Natural killer cell (primary cell): ENCODE measurements around the gene TAX1BP3. TPM values are rescaled to one million over a fixed set of nuclear protein-coding genes. Genes with fewer than 3 reads are reported as not detected.

ENCODE experiments used
- ATAC-seq, 3 donors: fragments of 150-1000 bp in 2 of 3; fragments of 200-7000 bp in 1 of 3; cut with Tn5 transposase; 1 replicate in 1 of 3; 2 replicates in 2 of 3; pipeline ENCODE4 v1.10.0; 2021; ENCODE audit warnings: mild to moderate bottlenecking in 2 of 3, moderate library complexity in 2 of 3
- DNase-seq, 2 donors: peaks; one replicate each; pipeline versions ENCODE4 v3.0.0 to v3.0.0-alpha.2; 2013 to 2021; ENCODE audit warnings: mixed read lengths in 1 of 2
- H3K27ac ChIP-seq: one replicate; pipeline ENCODE4 v1.5.1; 2013; ENCODE audit warnings: mild to moderate bottlenecking, low read length
- H3K27me3 ChIP-seq: one replicate; pipeline ENCODE4 v1.6.1; 2013; ENCODE audit warnings: low read length; ENCODE audit not compliant: control insufficient read depth, insufficient read depth
- H3K36me3 ChIP-seq: one replicate; pipeline ENCODE4 v1.6.1; 2013; ENCODE audit warnings: low read length; ENCODE audit not compliant: control insufficient read depth, insufficient read depth
- H3K4me1 ChIP-seq: one replicate; pipeline ENCODE4 v1.6.1; 2013; ENCODE audit warnings: low read length; ENCODE audit not compliant: control insufficient read depth, insufficient read depth
- H3K4me3 ChIP-seq: one replicate; pipeline ENCODE4 v1.5.1; 2013; ENCODE audit warnings: low read length
- H3K9me3 ChIP-seq: one replicate; pipeline ENCODE4 v1.6.1; 2013; ENCODE audit warnings: low read length; ENCODE audit not compliant: control insufficient read depth, insufficient read depth
- H3K27ac Mint-ChIP-seq, 2 donors: one replicate each; pipeline ENCODE4 v1.8.0; 2022; ENCODE audit warnings: mild to moderate bottlenecking in 2 of 2, mixed read lengths in 2 of 2, moderate library complexity in 1 of 2
- H3K27me3 Mint-ChIP-seq, 2 donors: one replicate each; pipeline ENCODE4 v1.8.0; 2022; ENCODE audit warnings: low read depth in 2 of 2, mixed read lengths in 2 of 2
- H3K36me3 Mint-ChIP-seq: one replicate; pipeline ENCODE4 v1.8.0; 2022; ENCODE audit warnings: mixed read lengths
- H3K4me1 Mint-ChIP-seq, 2 donors: one replicate each; pipeline ENCODE4 v1.8.0; 2022; ENCODE audit warnings: mixed read lengths in 2 of 2
- H3K4me3 Mint-ChIP-seq: one replicate; pipeline ENCODE4 v1.8.0; 2022; ENCODE audit warnings: mild to moderate bottlenecking, moderate library complexity, mixed read lengths
- H3K9me3 Mint-ChIP-seq, 2 donors: one replicate each; pipeline ENCODE4 v1.8.0; 2022; ENCODE audit warnings: mixed read lengths in 2 of 2
- WGBS: methylation state at CpG from one replicate; pipeline ENCODE4 v1.1.7; 2013; ENCODE audit warnings: missing lambda C conversion rate; ENCODE audit not compliant: insufficient coverage; 5-methylcytosine and 5-hydroxymethylcytosine counted together
- intact Hi-C: fragments of 100-400 bp; cut with micrococcal nuclease; formaldehyde crosslinking; loops from one replicate; pipeline ENCODE4 v1.14.2; 2022
- total RNA-seq, 4 donors: library from RNA; stranded (reverse); fragments of 120-200 nt in 1 of 4; gene quantifications; one replicate each; pipeline versions ENCODE4 v1.2.3 to v1.2.4, GENCODE V29; 2013 to 2022
- TF ChIP-seq, protein P1 (sequence below): fragments of 200-600 bp; IDR thresholded peaks from one replicate; pipeline ENCODE4 v1.8.0; 2022; ENCODE audit warnings: antibody characterized with exemption

The TAX1BP3 gene
- total RNA-seq, 3 donors from 2014 or later (not counting 1 experiment from before 2014, with no cell fraction given): 15.1 to 17.0 (median 16.3) TPM

GRCh38 chr17:3627769-3628167 is 40.6 kb downstream of the TAX1BP3 start:
- ATAC-seq: no peak
- intact Hi-C loops: no loop called here
- H3K36me3 Mint-ChIP-seq: no peaks in the 10 kb centered on the region

DNA sequence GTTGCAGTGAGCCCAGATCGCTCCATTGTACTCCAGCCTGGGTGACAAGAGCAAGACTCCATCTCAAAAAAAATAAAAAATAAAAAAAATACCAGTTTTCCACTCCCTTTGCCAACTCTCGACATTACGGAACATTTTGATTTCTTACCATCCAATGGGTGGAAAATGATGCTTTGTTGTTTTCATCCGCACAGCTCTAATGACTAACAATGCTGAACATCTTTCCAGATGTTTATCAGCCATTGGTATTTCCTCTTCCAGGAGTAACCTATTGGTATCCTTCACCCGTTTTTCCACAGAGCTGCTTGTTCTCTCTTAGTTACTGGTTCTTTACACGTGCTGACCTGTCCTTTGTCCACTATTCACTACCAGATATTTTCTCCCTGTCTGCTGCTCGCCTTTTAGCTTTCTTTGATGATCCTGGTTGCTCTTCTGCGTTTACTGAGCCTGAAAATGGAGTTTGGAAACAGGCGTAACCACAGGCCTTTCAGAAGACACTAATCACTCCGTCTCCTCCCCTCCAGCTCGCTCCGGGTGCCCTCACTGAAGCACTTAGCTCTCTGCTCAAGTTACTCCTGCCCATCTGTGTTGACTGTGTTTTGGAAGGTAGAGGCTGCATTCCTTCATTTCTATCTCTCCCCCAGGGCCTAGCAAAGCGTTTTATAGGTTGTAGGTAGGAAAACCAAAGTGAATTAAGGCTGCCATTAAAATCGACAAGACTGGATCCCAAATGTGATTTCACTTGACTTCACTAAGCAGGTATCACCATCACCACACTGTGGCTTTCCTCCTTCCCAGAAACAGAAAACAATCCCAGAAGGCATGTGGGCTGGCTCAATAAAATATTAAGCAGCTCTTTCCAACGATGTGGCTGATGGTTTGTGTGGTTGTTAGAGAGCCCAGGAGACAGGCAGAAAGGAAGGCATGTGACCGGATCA is 41.3 kb downstream of the TAX1BP3 start:
- Histone ChIP-seq H3K4me3 (no peak overlapping the region), H3K27me3 (no peaks in the 10 kb centered on the region), H3K27ac (no peak overlapping the region), H3K9me3 (no peaks in the 10 kb centered on the region), H3K4me1 (no peaks in the 10 kb centered on the region), H3K36me3 (peaks cover 29% of the 10 kb centered on the region)
- Mint-ChIP-seq H3K36me3 (no peaks in the 10 kb centered on the region), H3K4me3 (no peak overlapping the region), H3K27ac (no peak overlapping the region), H3K27me3 (no peaks in the 10 kb centered on the region), H3K9me3 (no peaks in the 10 kb centered on the region), H3K4me1 (peaks cover 0 to 6% of the 10 kb centered on the region in 2 donors)
- ATAC-seq (no peak), DNase-seq (no peak)
- TF ChIP-seq, protein P1, sequence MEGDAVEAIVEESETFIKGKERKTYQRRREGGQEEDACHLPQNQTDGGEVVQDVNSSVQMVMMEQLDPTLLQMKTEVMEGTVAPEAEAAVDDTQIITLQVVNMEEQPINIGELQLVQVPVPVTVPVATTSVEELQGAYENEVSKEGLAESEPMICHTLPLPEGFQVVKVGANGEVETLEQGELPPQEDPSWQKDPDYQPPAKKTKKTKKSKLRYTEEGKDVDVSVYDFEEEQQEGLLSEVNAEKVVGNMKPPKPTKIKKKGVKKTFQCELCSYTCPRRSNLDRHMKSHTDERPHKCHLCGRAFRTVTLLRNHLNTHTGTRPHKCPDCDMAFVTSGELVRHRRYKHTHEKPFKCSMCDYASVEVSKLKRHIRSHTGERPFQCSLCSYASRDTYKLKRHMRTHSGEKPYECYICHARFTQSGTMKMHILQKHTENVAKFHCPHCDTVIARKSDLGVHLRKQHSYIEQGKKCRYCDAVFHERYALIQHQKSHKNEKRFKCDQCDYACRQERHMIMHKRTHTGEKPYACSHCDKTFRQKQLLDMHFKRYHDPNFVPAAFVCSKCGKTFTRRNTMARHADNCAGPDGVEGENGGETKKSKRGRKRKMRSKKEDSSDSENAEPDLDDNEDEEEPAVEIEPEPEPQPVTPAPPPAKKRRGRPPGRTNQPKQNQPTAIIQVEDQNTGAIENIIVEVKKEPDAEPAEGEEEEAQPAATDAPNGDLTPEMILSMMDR: no peak
- WGBS: 91% methylated on average over 13 of the region's 16 CpGs
- intact Hi-C loops: no loop called here

More at GRCh38 chr17:3627769-3628167, 40.6 kb downstream of the TAX1BP3 start:
- Histone ChIP-seq H3K27me3 (no peaks in the 10 kb centered on the region), H3K27ac (no peak overlapping the region), H3K9me3 (no peaks in the 10 kb centered on the region), H3K36me3 (peaks cover 26% of the 10 kb centered on the region), H3K4me3 (no peak overlapping the region), H3K4me1 (no peaks in the 10 kb centered on the region)
- peaks cover 0 to 10% of the 10 kb centered on the region in 2 donors for H3K4me1 Mint-ChIP-seq
- TF ChIP-seq, protein P1: no peak
- no peaks in the 10 kb centered on the region for H3K9me3 Mint-ChIP-seq
- 97% methylated on average over 9 of the region's 11 CpGs for WGBS
- no peak for DNase-seq
- no peaks in the 10 kb centered on the region for H3K27me3 Mint-ChIP-seq
- no peak overlapping the region for H3K4me3 Mint-ChIP-seq
- no peak overlapping the region for H3K27ac Mint-ChIP-seq

GRCh38 chr17:3622977-3623594 is 45.3 kb downstream of the TAX1BP3 start:
- TF ChIP-seq, protein P1: no peak
- H3K4me3 ChIP-seq: no peak overlapping the region
- H3K9me3 Mint-ChIP-seq: no peaks in the 10 kb centered on the region
- H3K4me1 ChIP-seq: no peaks in the 10 kb centered on the region
- no peak overlapping the region for H3K4me3 Mint-ChIP-seq
- ATAC-seq (no peak), DNase-seq (no peak)
- intact Hi-C loops: no loop called here
- no peaks in the 10 kb centered on the region for H3K27me3 Mint-ChIP-seq
- no peak overlapping the region for H3K27ac Mint-ChIP-seq
- H3K4me1 Mint-ChIP-seq: no peaks in the 10 kb centered on the region
- H3K36me3 Mint-ChIP-seq: peaks cover 6% of the 10 kb centered on the region
- WGBS: 97% methylated on average over 16 of the region's 16 CpGs
- H3K27me3 ChIP-seq: no peaks in the 10 kb centered on the region
- peaks cover 31% of the 10 kb centered on the region for H3K36me3 ChIP-seq
- no peaks in the 10 kb centered on the region for H3K9me3 ChIP-seq
- H3K27ac ChIP-seq: no peak overlapping the region
